ENCODE measurements around the gene BCLAF1.

DNA sequence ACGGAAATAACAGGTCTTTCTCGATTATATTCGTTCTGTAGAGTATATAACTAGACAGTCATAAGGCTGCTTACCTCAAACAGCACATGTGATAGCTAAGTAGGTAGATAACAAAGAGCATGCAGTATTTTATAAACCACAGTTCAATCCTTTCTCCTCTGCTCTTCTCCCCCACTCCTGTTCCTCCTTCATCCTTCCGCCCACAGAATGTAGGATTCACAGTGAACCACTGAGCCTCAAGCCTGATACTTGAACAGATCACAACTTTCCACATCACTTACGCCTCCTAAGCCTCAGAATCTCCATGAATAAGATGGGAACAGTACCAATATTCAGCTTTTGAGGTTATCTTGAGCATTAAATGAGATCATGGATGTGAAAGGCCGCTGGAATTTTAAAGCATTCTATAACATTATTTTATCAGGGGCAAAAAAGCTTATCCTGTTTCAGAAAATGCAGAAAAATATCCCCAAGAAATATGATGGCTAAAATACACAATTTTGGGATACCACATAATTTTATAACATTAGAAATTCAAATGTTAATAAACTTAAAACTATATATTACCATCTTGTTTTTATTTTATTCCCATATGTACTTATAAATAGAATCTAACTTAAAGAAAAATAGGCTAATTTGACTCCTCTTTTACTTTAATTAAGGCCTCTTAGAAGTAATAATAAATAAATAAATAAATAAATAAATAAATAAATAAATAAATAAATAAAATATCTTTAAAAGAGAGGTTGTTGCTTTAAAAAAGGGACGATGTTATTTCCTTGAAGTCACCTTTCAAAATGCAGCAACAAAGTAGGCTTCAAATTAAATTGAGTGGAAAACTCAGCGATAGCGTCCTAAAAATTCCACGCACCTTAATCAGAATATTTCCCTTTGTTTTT is 72.9 kb downstream of the BCLAF1 start:
- no peak for TF ChIP-seq YY1 (IDR thresholded peaks at IDR 0.05; ENCODE audit: borderline replicate concordance in 1 of 3, control insufficient read depth in 1 of 3, extremely low read depth in 1 of 3, insufficient read depth in 3 of 3, insufficient read length in 1 of 3, insufficient replicate concordance in 2 of 3, low read depth in 1 of 3, low read length in 2 of 3)
- no peak for TF ChIP-seq FOXK2 (conservative IDR thresholded peaks at IDR 0.05 in 1 of 2, IDR thresholded peaks at IDR 0.05 in 1 of 2; ENCODE audit: low read depth in 2 of 2)
- TF ChIP-seq NCOA2 (IDR thresholded peaks at IDR 0.05; ENCODE audit: partially characterized antibody in 2 of 2): no peak
- no peak for TF ChIP-seq HDAC6 (IDR thresholded peaks at IDR 0.05; ENCODE audit: low read depth, low read length)
- TF ChIP-seq MAFK (IDR thresholded peaks at IDR 0.05; ENCODE audit: low read length): no peak
- TF ChIP-seq, protein P1, sequence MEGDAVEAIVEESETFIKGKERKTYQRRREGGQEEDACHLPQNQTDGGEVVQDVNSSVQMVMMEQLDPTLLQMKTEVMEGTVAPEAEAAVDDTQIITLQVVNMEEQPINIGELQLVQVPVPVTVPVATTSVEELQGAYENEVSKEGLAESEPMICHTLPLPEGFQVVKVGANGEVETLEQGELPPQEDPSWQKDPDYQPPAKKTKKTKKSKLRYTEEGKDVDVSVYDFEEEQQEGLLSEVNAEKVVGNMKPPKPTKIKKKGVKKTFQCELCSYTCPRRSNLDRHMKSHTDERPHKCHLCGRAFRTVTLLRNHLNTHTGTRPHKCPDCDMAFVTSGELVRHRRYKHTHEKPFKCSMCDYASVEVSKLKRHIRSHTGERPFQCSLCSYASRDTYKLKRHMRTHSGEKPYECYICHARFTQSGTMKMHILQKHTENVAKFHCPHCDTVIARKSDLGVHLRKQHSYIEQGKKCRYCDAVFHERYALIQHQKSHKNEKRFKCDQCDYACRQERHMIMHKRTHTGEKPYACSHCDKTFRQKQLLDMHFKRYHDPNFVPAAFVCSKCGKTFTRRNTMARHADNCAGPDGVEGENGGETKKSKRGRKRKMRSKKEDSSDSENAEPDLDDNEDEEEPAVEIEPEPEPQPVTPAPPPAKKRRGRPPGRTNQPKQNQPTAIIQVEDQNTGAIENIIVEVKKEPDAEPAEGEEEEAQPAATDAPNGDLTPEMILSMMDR (IDR thresholded peaks at IDR 0.05 in 2 of 3, conservative IDR thresholded peaks at IDR 0.05 in 1 of 3; ENCODE audit: insufficient read depth in 2 of 3, low read depth in 1 of 3, low read length in 3 of 3): no peak
- no peak for TF ChIP-seq NFRKB (IDR thresholded peaks at IDR 0.05; ENCODE audit: low read depth)
- TF ChIP-seq ZNF384 (IDR thresholded peaks at IDR 0.05; ENCODE audit: low read depth, low read length): no peak
- TF ChIP-seq HOXB6 (CRISPR knock-in tag; IDR thresholded peaks at IDR 0.05; ENCODE audit: borderline replicate concordance): no peak
- no peak for TF ChIP-seq ZNF41 (CRISPR knock-in tag; conservative IDR thresholded peaks at IDR 0.05)
- TF ChIP-seq ZNF274 (IDR thresholded peaks at IDR 0.05; ENCODE audit: borderline replicate concordance, low read depth, low read length): no peak
- TF ChIP-seq, protein P2, sequence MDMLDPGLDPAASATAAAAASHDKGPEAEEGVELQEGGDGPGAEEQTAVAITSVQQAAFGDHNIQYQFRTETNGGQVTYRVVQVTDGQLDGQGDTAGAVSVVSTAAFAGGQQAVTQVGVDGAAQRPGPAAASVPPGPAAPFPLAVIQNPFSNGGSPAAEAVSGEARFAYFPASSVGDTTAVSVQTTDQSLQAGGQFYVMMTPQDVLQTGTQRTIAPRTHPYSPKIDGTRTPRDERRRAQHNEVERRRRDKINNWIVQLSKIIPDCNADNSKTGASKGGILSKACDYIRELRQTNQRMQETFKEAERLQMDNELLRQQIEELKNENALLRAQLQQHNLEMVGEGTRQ (CRISPR knock-in tag; IDR thresholded peaks at IDR 0.05): no peak
- no peak for TF ChIP-seq RBBP5 (IDR thresholded peaks at IDR 0.05; ENCODE audit: borderline replicate concordance, insufficient read depth, low read length, poor library complexity, severe bottlenecking)
- TF ChIP-seq, protein P3, sequence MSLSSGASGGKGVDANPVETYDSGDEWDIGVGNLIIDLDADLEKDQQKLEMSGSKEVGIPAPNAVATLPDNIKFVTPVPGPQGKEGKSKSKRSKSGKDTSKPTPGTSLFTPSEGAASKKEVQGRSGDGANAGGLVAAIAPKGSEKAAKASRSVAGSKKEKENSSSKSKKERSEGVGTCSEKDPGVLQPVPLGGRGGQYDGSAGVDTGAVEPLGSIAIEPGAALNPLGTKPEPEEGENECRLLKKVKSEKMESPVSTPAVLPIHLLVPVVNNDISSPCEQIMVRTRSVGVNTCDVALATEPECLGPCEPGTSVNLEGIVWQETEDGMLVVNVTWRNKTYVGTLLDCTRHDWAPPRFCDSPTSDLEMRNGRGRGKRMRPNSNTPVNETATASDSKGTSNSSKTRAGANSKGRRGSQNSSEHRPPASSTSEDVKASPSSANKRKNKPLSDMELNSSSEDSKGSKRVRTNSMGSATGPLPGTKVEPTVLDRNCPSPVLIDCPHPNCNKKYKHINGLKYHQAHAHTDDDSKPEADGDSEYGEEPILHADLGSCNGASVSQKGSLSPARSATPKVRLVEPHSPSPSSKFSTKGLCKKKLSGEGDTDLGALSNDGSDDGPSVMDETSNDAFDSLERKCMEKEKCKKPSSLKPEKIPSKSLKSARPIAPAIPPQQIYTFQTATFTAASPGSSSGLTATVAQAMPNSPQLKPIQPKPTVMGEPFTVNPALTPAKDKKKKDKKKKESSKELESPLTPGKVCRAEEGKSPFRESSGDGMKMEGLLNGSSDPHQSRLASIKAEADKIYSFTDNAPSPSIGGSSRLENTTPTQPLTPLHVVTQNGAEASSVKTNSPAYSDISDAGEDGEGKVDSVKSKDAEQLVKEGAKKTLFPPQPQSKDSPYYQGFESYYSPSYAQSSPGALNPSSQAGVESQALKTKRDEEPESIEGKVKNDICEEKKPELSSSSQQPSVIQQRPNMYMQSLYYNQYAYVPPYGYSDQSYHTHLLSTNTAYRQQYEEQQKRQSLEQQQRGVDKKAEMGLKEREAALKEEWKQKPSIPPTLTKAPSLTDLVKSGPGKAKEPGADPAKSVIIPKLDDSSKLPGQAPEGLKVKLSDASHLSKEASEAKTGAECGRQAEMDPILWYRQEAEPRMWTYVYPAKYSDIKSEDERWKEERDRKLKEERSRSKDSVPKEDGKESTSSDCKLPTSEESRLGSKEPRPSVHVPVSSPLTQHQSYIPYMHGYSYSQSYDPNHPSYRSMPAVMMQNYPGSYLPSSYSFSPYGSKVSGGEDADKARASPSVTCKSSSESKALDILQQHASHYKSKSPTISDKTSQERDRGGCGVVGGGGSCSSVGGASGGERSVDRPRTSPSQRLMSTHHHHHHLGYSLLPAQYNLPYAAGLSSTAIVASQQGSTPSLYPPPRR (CRISPR knock-in tag; IDR thresholded peaks at IDR 0.05; ENCODE audit: borderline replicate concordance): no peak
